GM12801 (cell line): ENCODE results near the gene RRAS.

Source experiments
- TF ChIP-seq, protein P1 (sequence below): IDR thresholded peaks from one replicate; pipeline ENCODE4 v1.5.1; 2011; ENCODE audit warnings: control low read depth; ENCODE audit not compliant: insufficient read length; ENCODE audit errors: extremely low read depth

The RRAS gene

DNA sequence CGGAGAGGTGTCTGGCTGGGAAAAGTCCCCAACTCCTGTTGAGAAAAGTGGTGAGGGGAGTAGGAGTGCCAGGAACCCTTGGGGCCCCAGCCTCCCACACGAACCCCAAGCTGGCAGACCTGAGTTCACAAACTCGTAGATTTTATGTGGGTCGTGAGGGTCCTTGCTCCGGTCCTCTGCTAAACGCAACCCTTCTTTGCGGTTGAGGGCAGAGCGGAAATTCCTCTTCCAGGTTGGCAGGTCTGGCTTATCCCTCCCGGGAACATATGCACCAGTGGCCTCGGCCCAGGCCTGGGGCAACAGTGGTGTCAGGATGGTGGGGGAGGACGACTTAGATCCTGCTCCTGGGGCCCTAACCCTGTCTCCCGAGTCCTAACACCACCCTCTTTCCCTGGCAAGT lies 23.3 kb upstream of the RRAS start:
- TF ChIP-seq, protein P1, sequence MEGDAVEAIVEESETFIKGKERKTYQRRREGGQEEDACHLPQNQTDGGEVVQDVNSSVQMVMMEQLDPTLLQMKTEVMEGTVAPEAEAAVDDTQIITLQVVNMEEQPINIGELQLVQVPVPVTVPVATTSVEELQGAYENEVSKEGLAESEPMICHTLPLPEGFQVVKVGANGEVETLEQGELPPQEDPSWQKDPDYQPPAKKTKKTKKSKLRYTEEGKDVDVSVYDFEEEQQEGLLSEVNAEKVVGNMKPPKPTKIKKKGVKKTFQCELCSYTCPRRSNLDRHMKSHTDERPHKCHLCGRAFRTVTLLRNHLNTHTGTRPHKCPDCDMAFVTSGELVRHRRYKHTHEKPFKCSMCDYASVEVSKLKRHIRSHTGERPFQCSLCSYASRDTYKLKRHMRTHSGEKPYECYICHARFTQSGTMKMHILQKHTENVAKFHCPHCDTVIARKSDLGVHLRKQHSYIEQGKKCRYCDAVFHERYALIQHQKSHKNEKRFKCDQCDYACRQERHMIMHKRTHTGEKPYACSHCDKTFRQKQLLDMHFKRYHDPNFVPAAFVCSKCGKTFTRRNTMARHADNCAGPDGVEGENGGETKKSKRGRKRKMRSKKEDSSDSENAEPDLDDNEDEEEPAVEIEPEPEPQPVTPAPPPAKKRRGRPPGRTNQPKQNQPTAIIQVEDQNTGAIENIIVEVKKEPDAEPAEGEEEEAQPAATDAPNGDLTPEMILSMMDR: no peak

DNA sequence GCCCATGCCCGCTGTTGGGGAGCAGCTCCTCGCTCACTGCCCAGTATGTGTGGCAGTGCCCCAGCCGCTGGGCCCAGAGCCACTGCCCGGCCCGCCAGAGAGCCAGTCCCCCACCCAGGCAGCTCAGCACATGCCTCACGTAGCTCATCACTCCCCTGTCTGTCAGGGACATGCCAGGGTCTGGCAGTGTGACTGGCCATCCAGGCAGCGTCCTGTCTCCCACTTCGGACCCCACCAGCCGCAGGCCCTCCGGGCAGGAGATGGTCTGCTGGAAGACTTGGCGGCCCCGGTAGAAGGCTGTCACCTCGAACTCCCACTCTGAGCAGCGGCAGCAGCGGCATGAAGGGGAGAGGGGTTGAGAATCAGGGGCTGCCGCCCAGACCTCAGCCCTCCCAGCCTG lies 22.1 kb upstream of the RRAS start:
- TF ChIP-seq, protein P1: no peak

DNA sequence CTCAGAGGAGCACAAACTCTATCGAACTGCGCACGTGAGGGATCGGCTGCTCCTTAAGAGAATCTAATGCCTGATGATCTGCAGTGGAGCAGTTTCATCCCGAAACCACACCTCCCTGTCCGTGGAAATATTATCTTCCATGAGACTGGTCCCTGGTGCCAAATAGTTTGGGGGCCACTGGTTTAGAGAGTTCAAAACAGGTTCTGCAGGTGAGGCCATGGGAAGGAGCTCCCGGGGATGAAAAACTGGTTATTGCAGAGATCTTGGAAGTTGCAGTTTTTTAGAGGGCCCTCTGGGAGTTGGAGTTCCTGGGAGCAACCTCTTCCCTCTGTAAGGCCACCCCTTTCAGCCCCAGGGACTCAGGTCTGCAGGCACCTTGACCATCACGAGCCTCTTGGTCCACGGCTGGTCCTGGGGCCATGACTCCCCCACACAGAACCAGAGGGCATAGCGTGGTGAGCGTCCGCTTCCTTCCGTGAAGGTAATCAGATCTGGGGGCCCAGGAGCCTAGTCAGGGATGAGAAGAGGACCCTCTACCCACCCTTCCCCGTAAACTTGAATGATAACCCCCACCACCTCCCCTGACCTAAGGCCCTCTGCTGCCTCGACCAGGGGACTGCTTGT lies 20.5 kb upstream of the RRAS start:
- TF ChIP-seq, protein P1: no peak

DNA sequence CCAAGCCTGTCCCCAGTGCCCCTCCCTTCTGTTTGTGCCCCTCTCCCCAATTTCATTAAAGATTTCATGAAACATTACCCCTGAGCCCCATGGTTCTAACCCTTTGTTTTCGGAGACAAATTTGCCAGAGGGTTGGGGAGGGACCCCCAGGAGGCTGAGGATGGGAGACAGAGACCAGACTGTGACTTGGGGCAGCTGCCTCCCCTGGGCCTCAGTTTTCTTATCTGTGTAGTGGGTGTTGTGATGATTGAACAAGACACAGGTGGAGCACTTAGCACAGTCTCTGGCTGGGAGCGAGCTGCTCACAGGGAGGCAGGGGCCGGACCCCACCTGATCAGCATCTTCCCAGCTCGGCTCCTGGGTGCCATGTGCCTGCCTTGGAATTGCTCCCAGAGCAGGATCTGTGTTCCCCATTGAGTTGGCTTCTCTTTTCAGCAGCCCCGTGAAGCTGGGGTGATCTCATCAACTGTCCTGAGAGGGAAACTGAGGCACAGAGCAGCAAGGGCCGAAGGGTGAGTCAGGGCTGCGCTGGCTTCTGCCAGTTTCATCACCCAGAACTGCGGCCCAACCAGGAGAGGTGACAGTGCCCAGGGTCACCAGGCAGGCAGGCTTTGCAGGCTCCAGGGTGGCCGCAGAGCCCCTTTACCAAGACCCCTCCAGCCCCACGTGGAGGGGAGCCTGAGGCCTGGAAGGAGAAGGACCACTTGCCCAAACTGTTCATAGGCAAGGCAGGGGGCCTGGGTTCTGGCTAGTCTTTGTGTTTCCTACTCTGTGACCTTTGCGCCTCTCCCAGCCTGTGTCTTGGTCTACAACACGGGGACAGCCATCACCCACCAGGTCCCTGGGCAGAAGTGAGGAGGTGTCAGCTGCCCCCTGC lies 18.9 kb upstream of the RRAS start:
- TF ChIP-seq, protein P1: no peak

DNA sequence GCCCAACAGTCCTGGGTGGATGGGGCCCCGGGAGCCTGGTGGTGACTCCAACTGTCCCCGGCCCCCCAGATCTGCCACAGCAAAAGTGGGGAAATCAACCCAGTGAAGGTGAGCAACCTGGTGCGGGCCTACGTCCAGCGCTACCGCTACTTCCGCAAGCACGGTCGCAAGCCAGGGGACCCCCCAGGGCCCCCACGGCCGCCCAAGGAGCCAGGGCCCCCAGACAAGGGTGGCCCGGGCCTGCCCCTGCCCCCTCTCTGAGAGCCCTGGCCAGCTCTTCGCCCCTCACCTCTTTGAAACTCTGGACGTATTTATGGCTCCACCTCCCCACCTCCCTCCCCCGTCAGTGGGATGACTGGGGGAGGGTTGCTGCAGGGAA lies 18.2 kb upstream of the RRAS start:
- TF ChIP-seq, protein P1: no peak

DNA sequence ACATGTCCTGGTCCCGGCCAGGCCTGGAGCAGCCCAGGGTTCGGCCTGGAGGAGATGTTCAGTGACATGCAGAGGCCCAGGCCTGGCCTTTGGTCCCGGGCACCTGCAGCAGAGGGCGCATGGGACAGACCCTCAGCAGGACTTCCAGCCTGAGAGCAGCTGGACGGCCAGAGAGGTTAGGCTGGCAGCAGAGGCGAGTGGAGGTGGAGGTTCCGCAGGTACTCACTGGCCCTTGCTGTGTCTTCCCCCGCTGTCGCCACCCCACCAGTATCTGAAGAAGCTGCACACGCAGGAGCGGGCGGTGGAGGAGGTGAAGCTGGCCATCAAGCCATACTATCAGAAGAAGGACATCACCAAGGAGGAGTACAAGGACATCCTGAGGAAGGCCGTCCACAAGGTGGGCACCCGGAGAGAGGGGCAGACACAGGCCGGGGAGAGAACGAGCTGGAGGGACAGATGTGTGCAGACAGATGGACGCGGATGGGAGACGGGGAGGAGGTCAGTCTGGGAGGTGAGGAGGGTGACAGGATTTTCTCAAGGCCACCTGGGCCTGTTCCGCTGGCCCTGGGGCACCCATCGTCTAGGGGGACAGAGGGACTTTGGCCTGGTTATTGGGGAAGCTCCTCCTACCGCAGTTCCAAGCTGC lies 17.7 kb upstream of the RRAS start:
- TF ChIP-seq, protein P1: no peak

DNA sequence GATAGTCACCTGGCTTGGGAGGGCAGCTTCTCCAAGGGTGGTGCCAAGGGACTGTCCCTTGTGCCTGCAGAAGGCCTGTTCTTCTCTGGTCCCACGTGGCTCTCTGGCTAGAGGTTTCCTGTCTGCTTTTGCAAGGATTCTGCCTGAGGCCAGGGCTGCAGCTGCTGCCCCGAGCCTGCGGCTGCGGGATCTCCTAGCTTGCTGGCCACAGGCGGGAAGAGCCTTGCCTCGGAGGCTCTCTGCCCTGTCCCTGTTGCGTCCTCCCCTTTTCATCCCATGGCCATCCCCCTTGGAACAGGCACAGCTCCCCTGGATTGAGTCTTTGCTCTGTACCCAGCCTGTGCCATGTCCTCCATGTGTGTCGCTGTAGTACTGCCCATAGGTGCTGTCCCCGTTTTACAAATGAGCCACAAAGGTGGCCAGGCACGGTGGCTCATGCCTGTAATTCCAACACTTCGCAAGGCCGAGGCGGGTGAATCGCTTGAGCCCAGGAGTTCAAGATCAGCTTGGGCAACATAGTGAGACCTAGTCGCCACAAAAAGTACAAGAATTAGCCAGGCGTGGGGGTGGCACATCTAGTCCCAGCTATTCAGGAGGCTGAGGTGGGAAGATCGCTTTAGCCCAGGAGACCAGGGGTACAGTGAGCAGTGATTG lies 16.6 kb upstream of the RRAS start:
- TF ChIP-seq, protein P1: no peak
